Upper lobe of right lung (tissue), 1 donor: ENCODE measurements around the gene SPIRE1. TPM values are rescaled to one million over a fixed set of nuclear protein-coding genes. Genes with fewer than 3 reads are reported as not detected.

ENCODE experiments used
- ATAC-seq: fragments of 200-7000 bp; cut with Tn5 transposase; one replicate; pipeline ENCODE4 v1.9.1; 2020; ENCODE audit warnings: mild to moderate bottlenecking, moderate library complexity
- DNase-seq: peaks from one replicate; pipeline ENCODE4 v3.0.0-alpha.2; 2020
- H3K27ac ChIP-seq: fragments of 200-600 bp; one replicate; pipeline ENCODE4 v1.8.0; 2022
- H3K27me3 ChIP-seq: fragments of 200-600 bp; one replicate; pipeline ENCODE4 v1.8.0; 2022; ENCODE audit warnings: mild to moderate bottlenecking
- H3K36me3 ChIP-seq: fragments of 200-600 bp; one replicate; pipeline ENCODE4 v1.8.0; 2022
- H3K4me1 ChIP-seq: fragments of 200-600 bp; one replicate; pipeline ENCODE4 v1.8.0; 2022
- H3K4me3 ChIP-seq: fragments of 200-600 bp; one replicate; pipeline ENCODE4 v1.8.0; 2022; ENCODE audit warnings: mild to moderate bottlenecking
- H3K9me3 ChIP-seq: fragments of 200-600 bp; one replicate; pipeline ENCODE4 v1.8.0; 2022
- CTCF ChIP-seq: fragments of 200-600 bp; IDR thresholded peaks from one replicate; pipeline ENCODE4 v1.8.0; 2022; ENCODE audit warnings: antibody characterized with exemption
- intact Hi-C: fragments of 100-400 bp; cut with DNase I; formaldehyde crosslinking; loops from one replicate; pipeline ENCODE4 v1.11.0; 2022
- total RNA-seq: library from RNA; stranded (reverse); fragmentation: NEBNext Ultra II Directional; extraction: Animal tissue kit (Norgen Biotek cat#: 25700); gene quantifications from one replicate; pipeline ENCODE4 v1.2.1, GENCODE V29; 2021
- donor health status: DM: no; HTN: yes; CAD: no; lungs with severe emphysema.

SPIRE1 gene
- total RNA-seq, 1 donor from 2014 or later: 48.2 TPM

- TF ChIP-seq CTCF: no peak
- H3K4me3 ChIP-seq: no peak overlapping the region
- no peak overlapping the region for H3K27ac ChIP-seq
- no peak for ATAC-seq
- DNase-seq: no peak
- peaks cover 16% of the 10 kb centered on the region for H3K4me1 ChIP-seq
- H3K9me3 ChIP-seq: no peaks in the 10 kb centered on the region
- H3K27me3 ChIP-seq: no peaks in the 10 kb centered on the region
- no peaks in the 10 kb centered on the region for H3K36me3 ChIP-seq
- intact Hi-C loops: no loop called here
These were observed 138.9 kb downstream of the SPIRE1 start for GRCh38 chr18:12518832-12519531.

DNA sequence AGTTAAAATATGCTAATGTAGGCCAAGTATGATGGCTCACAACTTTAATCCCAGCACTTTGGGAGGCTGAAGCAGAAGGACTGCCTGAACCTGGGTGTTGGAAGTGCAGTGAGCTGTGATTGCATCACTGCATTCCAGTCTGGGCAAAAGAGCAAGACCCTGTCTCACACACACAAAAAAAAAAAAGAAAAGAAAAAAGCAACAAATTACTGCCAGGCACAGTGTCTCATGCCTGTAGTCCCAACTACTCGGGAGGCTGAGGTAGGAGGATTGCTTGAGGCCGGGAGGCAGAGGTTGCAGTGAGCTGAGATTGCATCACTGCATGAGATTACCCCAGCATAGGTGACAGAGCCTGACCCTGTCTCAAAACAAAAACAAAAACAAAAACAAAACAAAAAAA, 139.6 kb downstream of the SPIRE1 start:
- no peak for TF ChIP-seq CTCF
- no peak overlapping the region for H3K4me3 ChIP-seq
- intact Hi-C loops: no loop called here
- no peaks in the 10 kb centered on the region for H3K9me3 ChIP-seq
- no peaks in the 10 kb centered on the region for H3K27me3 ChIP-seq
- no peaks in the 10 kb centered on the region for H3K36me3 ChIP-seq
- DNase-seq: no peak
- no peak for ATAC-seq
- H3K4me1 ChIP-seq: peaks cover 16% of the 10 kb centered on the region
- H3K27ac ChIP-seq: no peak overlapping the region

GRCh38 chr18:12517142-12517825, 140.6 kb downstream of the SPIRE1 start:
- DNase-seq: no peak

GRCh38 chr18:12516049-12516630, 141.8 kb downstream of the SPIRE1 start:
- no peak for TF ChIP-seq CTCF
- Histone ChIP-seq H3K9me3 (no peaks in the 10 kb centered on the region), H3K36me3 (no peaks in the 10 kb centered on the region), H3K4me1 (peaks cover 16% of the 10 kb centered on the region), H3K27ac (no peak overlapping the region), H3K27me3 (no peaks in the 10 kb centered on the region), H3K4me3 (no peak overlapping the region)
- peak; percentile 66 for ATAC-seq
- no peak for DNase-seq
- intact Hi-C loops: no loop called here

More at GRCh38 chr18:12517142-12517825, 140.6 kb downstream of the SPIRE1 start:
- H3K4me1 ChIP-seq: peaks cover 16% of the 10 kb centered on the region
- no peaks in the 10 kb centered on the region for H3K36me3 ChIP-seq
- no peak for TF ChIP-seq CTCF
- H3K27me3 ChIP-seq: no peaks in the 10 kb centered on the region
- ATAC-seq: no peak
- no peak overlapping the region for H3K4me3 ChIP-seq
- H3K9me3 ChIP-seq: no peaks in the 10 kb centered on the region
- H3K27ac ChIP-seq: no peak overlapping the region
- intact Hi-C loops: no loop called here

- Histone ChIP-seq H3K9me3 (no peaks in the 10 kb centered on the region), H3K27ac (no peak overlapping the region), H3K36me3 (no peaks in the 10 kb centered on the region), H3K4me1 (peaks cover 16% of the 10 kb centered on the region), H3K4me3 (no peak overlapping the region), H3K27me3 (no peaks in the 10 kb centered on the region)
- intact Hi-C loops: no loop called here
- no peak for TF ChIP-seq CTCF
- DNase-seq: no peak
- ATAC-seq: peak; percentile 32
These were observed 142.4 kb downstream of the SPIRE1 start for GRCh38 chr18:12515550-12515949.
